OCI-LY1 (cell line): ENCODE results near the gene EPB41L2.

Experiments used
- H2AFZ ChIP-seq: fragments of 200-600 bp; sonication (generic), shearing (Covaris generic); 2 replicates; pipeline ENCODE4 v1.6.0; 2014; ENCODE audit warnings: antibody characterized with exemption, mild to moderate bottlenecking, low read length
- H3F3A ChIP-seq: fragments of 200-600 bp; sonication (generic), shearing (Covaris generic); 2 replicates; pipeline ENCODE4 v1.6.0; 2014; ENCODE audit warnings: mild to moderate bottlenecking, antibody characterized with exemption, low read length, moderate library complexity; ENCODE audit not compliant: insufficient read depth
- H3K27ac ChIP-seq: fragments of 200-600 bp; sonication (generic); 2 replicates; pipeline ENCODE4 v1.5.1; 2014; ENCODE audit warnings: low read length, mixed run types, mild to moderate bottlenecking, low read depth; ENCODE audit not compliant: poor library complexity, severe bottlenecking
- H3K27me3 ChIP-seq: fragments of 200-600 bp; sonication (generic); 2 replicates; pipeline ENCODE4 v1.6.0; 2014; ENCODE audit warnings: antibody characterized with exemption, mild to moderate bottlenecking, low read length, moderate library complexity; ENCODE audit not compliant: insufficient read depth
- H3K36me3 ChIP-seq: fragments of 200-600 bp; sonication (generic); 2 replicates; pipeline ENCODE4 v1.6.1; 2014; ENCODE audit warnings: mild to moderate bottlenecking, antibody characterized with exemption, low read length, moderate library complexity, mixed read lengths; ENCODE audit not compliant: insufficient read depth
- H3K4me1 ChIP-seq: fragments of 200-600 bp; sonication (generic); 2 replicates; pipeline ENCODE4 v1.5.1; 2014; ENCODE audit warnings: mild to moderate bottlenecking, low read length, moderate library complexity; ENCODE audit not compliant: insufficient read depth, severe bottlenecking
- H3K4me2 ChIP-seq: fragments of 200-600 bp; sonication (generic), shearing (Covaris generic); 2 replicates; pipeline ENCODE4 v1.6.1; 2014; ENCODE audit warnings: low read length
- H3K4me3 ChIP-seq: fragments of 200-600 bp; sonication (generic); 2 replicates; pipeline ENCODE4 v1.5.1; 2014; ENCODE audit warnings: low read length, low read depth, mild to moderate bottlenecking, mixed read lengths; ENCODE audit not compliant: poor library complexity, severe bottlenecking
- H3K79me2 ChIP-seq: fragments of 200-600 bp; shearing (Covaris generic); 2 replicates; pipeline ENCODE4 v1.6.1; 2016; ENCODE audit warnings: mixed run types, low read length, mixed read lengths; ENCODE audit not compliant: insufficient read depth
- H3K9ac ChIP-seq: fragments of 200-600 bp; sonication (generic), shearing (Covaris generic); 2 replicates; pipeline ENCODE4 v1.6.1; 2014; ENCODE audit warnings: mild to moderate bottlenecking, low read length, mixed read lengths
- H3K9me2 ChIP-seq: fragments of 200-600 bp; sonication (generic), shearing (Covaris generic); 2 replicates; pipeline ENCODE4 v1.6.1; 2014; ENCODE audit warnings: low read depth, mild to moderate bottlenecking, low read length, mixed read lengths
- H3K9me3 ChIP-seq: fragments of 200-600 bp; shearing (Covaris generic); 2 replicates; pipeline ENCODE4 v1.6.1; 2014; ENCODE audit warnings: low read length, mixed read lengths
- H4K20me1 ChIP-seq: fragments of 200-600 bp; sonication (generic), shearing (Covaris generic); 2 replicates; pipeline ENCODE4 v1.6.0; 2016; ENCODE audit warnings: mild to moderate bottlenecking, low read length; ENCODE audit not compliant: insufficient read depth
- CTCF ChIP-seq: fragments of 200-600 bp; sonication (generic), shearing (Covaris generic); IDR thresholded peaks from 2 replicates; pipeline ENCODE4 v1.5.1; 2017; ENCODE audit warnings: mild to moderate bottlenecking, antibody characterized with exemption, low read length, moderate library complexity, mixed read lengths
- EZH2 ChIP-seq: fragments of 200-600 bp; sonication (generic), shearing (Covaris generic); IDR thresholded peaks from 2 replicates; pipeline ENCODE4 v1.8.0; 2017; ENCODE audit warnings: borderline replicate concordance, mixed run types, mild to moderate bottlenecking, antibody characterized with exemption, low read length, moderate library complexity, mixed read lengths

The EPB41L2 gene

DNA sequence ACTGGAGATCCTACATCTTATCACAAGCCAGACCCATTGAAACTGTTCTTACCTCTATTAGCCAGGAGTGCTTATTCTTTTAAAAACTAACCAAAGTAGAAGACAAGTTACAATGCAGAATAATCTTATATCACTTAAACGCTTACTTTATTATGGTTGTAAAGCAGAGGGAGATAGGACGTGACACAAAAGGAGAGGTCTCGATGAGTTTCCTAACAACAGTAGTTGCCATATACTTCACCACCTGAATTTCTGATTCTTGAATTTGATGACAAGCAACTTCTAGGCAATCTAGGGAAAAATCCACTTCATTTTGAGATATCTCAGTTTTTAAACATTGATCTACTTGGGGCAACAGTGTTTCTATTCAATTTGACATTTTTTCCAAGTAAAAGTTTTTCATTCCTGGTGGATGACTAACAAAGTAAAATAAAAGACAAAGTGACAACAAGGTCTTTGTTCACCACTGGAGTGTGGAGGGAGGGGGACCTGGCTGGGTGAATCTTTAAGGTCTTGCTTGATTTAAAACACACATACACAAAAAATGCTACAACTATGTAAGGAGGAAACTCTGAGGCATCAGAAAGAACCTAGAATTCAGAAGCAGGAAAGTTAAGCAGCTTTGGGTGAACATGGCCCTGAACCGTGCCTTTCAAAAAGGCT is 125.0 kb downstream of the EPB41L2 start:
- Histone ChIP-seq H3K4me2 (no peak overlapping the region), H3K9me2 (no peaks in the 10 kb centered on the region), H3K79me2 (no peaks in the 10 kb centered on the region), H3K4me3 (no peak overlapping the region), H4K20me1 (no peaks in the 10 kb centered on the region), H3K27me3 (no peaks in the 10 kb centered on the region), H3K27ac (no peak overlapping the region), H3K9ac (no peak overlapping the region), H3K4me1 (no peaks in the 10 kb centered on the region), H3K9me3 (no peaks in the 10 kb centered on the region), H3F3A (no peaks in the 10 kb centered on the region), H2AFZ (no peak overlapping the region), H3K36me3 (no peaks in the 10 kb centered on the region)
- TF ChIP-seq EZH2 (no peak), CTCF (no peak)

- H3K9me3 ChIP-seq = no peaks in the 10 kb centered on the region
- TF ChIP-seq EZH2 = no peak
- TF ChIP-seq CTCF = no peak
- no peaks in the 10 kb centered on the region for H3K9me2 ChIP-seq
- H3K9ac ChIP-seq = no peak overlapping the region
- no peaks in the 10 kb centered on the region for H3K4me1 ChIP-seq
- no peaks in the 10 kb centered on the region for H3K36me3 ChIP-seq
- H3K4me2 ChIP-seq = no peak overlapping the region
- no peak overlapping the region for H3K27ac ChIP-seq
- H3K27me3 ChIP-seq = no peaks in the 10 kb centered on the region
- H2AFZ ChIP-seq = no peak overlapping the region
- no peaks in the 10 kb centered on the region for H4K20me1 ChIP-seq
- H3K4me3 ChIP-seq = no peak overlapping the region
- no peaks in the 10 kb centered on the region for H3F3A ChIP-seq
- no peaks in the 10 kb centered on the region for H3K79me2 ChIP-seq
Observed at GRCh38 chr6:130936933-130937332, 126.1 kb downstream of the EPB41L2 start.

- H3K4me2 ChIP-seq = no peak overlapping the region
- H3K4me3 ChIP-seq = no peak overlapping the region
- H3K9me3 ChIP-seq = no peaks in the 10 kb centered on the region
- TF ChIP-seq EZH2 (no peak), CTCF (no peak)
- H4K20me1 ChIP-seq = no peaks in the 10 kb centered on the region
- no peak overlapping the region for H3K27ac ChIP-seq
- no peaks in the 10 kb centered on the region for H3K36me3 ChIP-seq
- H3K9ac ChIP-seq = no peak overlapping the region
- H3K27me3 ChIP-seq = no peaks in the 10 kb centered on the region
- no peaks in the 10 kb centered on the region for H3K9me2 ChIP-seq
- no peaks in the 10 kb centered on the region for H3F3A ChIP-seq
- H2AFZ ChIP-seq = no peak overlapping the region
- no peaks in the 10 kb centered on the region for H3K4me1 ChIP-seq
- H3K79me2 ChIP-seq = no peaks in the 10 kb centered on the region
Observed at GRCh38 chr6:130935978-130936377, 127.1 kb downstream of the EPB41L2 start.
